A172 (cell line): ENCODE data around the gene OTOP3. TPM values are rescaled to one million over a fixed set of nuclear protein-coding genes. Genes with fewer than 3 reads are reported as not detected.
A peak's percentile ranks its signal among the peaks of the same experiment; 100 is the strongest.

Source experiments
- DNase-seq: peaks from one replicate; pipeline ENCODE4 v3.0.0-alpha.2; 2015; ENCODE audit warnings: low spot score
- total RNA-seq: library from RNA; depleted of rRNA; stranded (reverse); fragments of >200 nt; shearing (Covaris generic); gene quantifications from 2 replicates; pipeline ENCODE4 v1.2.3, GENCODE V29; 2014

Gene OTOP3
- total RNA-seq, 1 experiment from 2014 or later: not detected

DNA sequence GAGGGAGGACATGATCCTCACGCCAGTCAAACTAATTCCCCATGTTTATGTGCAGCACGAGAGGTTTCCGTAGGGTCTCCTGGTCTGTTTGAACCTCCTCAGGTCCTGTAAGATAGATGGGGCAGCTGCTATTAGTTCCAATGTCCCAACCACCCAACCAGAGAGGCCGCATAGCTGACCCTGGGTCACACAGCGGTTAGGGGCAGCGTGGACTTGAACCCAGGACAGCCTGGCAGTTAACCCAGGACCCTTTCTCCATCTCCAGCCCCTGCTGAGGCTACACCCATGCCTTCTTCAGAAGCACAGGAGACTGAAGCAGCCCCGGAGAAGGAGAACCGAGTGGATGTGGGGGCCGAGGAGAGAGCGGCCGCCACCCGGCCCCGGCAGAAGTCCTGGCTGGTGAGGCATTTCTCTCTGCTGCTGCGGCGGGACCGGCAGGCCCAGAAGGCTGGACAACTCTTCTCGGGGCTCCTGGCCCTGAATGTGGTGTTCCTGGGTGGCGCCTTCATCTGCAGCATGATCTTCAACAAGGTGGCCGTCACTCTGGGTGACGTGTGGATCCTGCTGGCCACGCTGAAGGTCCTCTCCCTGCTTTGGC lies 5.5 kb downstream of the OTOP3 start:
- DNase-seq: no peak

DNA sequence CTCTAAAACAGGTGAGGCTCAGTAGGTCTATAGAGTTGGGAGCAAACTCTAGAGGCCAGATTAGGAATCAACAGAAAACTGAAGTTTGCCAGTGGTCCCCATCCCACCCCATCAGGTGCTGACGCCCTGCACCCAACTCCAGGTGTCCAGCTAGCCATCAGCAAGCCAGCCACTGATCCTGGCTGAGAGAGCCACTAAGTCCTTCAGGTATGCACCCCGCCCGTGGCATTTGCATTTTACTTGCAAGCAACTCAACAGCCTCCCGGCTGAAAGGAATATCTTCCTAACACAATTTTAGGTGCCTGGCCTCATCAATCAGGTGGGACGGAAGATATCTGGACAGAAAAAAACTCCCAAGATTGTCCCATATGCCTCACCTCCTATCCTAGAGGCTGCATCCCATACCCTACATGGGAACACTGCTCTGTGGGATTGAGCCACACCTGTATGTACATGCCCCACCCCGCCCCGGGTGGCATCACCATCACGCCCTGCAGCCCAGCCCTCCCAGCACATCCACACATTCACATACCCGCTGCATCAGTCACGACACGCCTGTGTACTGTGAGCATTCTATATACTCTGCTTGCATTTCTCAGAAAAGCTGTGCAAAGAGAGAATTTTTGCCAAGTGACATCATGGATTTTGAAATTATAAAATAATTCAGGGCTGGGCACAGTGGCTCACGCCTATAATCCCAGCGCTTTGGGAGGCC lies 8.3 kb downstream of the OTOP3 start:
- no peak for DNase-seq

DNA sequence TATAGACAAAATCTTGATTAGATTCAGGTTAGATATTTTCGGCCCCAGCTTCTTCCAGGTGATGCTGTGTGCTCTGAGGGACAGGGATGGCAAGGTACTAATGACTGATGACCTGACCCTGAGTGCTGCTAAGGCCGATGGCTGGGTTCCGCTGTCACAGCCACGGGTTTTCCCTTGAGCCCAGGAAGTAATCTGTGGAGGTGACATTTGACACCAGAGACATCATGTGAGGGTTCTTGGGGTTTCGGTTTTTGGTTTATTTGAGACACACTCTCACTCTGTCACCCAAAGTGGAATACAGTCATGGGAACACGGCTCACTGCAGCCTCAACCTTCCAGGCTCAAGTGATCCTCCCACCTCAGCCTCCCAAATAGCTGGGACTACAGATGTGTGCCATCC lies 9.8 kb downstream of the OTOP3 start:
- DNase-seq: no peak

DNA sequence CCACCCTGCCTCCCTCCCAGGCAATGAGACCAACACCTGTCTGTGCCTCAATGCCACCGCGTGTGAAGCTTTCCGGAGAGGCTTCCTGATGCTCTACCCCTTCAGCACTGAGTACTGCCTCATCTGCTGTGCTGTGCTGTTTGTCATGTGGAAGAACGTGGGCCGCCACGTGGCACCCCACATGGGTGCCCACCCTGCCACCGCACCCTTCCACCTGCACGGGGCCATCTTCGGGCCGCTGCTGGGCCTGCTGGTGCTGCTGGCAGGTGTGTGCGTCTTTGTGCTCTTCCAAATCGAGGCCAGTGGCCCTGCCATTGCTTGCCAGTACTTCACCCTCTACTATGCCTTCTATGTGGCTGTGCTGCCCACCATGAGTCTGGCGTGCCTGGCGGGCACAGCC lies 10.9 kb downstream of the OTOP3 start:
- DNase-seq: no peak

DNA sequence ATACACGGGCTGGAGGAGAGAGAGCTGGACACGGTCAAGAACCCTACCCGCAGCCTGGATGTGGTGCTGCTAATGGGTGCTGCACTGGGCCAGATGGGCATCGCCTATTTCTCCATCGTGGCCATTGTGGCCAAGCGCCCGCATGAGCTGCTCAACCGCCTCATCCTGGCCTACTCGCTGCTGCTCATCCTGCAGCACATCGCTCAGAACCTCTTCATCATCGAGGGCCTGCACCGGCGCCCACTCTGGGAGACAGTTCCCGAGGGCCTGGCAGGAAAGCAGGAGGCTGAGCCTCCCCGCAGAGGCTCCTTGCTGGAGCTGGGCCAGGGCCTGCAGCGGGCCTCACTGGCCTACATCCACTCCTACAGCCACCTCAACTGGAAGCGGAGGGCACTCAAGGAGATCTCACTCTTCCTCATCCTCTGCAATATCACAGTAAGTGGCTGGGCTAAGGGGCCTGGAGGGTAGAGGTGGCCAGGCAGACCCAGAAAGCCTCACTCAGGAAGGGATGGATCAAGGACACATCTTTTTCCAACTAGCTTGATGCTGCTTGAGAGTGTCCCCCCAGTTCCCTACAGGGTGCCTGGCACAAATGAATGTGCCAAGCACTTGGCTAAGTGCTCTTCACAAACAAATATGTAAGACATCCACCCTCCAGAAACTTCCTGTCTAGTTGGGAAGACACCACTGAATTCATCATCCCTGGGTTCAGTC lies 11.5 kb downstream of the OTOP3 start:
- no peak for DNase-seq

DNA sequence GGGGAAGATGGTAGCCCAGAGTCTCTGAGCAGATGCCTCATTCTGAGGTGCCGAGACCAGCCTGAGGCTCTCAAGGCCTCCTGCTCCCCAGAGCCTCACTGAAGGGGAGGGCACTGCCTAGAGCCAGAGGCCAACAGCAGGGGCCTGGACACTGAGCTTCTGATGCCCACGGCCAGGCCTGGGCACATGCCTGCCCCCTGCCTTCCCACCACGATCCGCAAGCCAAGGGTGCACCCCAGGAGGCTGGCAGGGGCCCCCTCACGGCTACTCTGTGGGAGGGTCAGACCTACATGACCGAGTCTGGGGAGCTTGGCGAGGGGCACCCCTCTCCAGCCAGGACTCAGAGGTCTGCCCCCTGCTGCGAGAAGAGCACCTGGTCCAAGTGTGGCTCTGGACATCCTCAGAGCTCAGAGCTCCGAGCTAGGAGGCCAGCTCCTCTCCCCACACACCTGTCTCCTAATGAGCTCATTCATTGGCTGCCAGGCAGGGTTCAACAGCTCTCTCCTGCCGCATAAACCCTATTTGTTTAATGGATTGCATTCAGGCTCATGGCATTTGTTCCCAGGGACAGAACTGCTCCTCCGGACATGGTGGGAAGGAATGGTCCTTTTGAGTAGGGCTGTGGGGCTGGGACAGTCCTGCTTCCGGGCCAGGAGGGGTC lies 13.9 kb downstream of the OTOP3 start:
- no peak for DNase-seq

DNA sequence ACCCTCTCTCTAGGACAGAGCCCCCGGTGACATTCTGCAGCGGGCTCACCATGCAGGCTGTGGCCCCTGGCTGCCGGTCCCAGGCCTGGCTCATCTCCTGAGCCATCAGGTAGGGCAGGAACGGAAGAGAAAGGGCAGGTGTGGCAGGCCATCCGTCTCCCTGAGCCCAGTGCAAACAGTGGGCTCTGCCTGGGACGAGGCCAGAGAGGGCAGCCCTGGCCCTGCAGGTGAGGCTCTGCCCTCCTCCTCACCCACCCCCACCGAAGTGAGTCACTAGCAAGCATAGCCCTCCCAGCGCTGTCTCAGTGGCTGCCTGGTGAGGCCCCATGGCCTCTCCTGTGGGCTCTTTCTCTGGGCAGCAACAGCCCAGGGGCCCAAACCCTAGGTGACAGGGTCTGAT lies 14.5 kb downstream of the OTOP3 start:
- no peak for DNase-seq

DNA sequence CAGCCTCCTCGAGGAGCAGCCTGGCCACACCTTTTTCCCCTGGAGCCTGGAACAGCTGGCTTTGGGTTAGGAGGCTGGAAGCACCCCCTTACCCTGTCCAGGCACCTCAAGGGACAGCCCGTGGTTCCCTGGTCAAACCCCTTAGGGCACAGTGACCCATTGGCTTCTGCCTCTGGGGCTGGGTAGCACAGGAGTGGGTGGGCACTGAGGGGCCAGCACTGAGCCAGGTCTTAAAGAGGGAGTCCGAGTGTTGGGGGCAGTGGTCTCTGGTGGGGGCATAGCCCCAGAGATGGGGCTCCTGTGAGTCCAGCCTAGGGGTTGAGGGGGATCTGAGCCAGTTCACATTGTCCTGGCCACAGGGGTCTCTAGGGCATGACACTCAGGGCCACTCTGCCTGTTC lies 15.4 kb downstream of the OTOP3 start:
- no peak for DNase-seq

DNA sequence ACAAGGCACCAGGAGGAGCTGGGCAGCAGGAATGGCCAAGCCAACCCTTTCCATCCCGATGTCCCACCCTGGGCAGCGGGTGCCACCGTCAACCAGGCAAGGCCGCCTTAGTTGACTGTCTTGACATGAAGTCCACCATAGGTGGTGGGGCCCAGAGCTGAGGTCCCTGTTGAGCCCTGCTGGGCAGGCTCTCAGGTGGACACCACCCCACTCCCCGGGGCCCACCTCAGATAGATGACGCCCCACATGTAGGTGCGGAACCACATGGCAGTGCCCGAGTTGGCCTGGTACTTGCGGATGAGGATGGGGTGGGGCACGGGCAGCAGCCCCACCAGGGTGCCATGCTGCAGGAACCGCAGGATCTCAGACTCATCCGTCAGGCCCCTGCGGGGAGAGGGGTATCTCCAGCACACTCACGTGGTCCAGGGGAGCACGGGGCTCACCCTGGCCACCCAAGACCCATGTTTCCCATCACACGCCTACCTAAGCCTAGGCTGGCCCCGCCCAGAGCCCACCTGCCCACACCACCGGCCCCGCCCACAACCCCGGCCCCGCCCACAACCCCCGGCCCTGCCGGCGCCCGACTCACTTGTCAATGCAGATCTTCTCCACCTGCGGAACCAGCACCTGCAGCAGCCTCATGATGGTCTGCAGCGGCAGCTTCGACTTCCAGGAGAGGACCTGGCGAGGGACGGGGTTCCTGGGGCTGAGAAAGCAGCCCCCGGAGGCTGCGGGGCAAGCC lies 16.2 kb downstream of the OTOP3 start:
- DNase-seq: no peak

DNA sequence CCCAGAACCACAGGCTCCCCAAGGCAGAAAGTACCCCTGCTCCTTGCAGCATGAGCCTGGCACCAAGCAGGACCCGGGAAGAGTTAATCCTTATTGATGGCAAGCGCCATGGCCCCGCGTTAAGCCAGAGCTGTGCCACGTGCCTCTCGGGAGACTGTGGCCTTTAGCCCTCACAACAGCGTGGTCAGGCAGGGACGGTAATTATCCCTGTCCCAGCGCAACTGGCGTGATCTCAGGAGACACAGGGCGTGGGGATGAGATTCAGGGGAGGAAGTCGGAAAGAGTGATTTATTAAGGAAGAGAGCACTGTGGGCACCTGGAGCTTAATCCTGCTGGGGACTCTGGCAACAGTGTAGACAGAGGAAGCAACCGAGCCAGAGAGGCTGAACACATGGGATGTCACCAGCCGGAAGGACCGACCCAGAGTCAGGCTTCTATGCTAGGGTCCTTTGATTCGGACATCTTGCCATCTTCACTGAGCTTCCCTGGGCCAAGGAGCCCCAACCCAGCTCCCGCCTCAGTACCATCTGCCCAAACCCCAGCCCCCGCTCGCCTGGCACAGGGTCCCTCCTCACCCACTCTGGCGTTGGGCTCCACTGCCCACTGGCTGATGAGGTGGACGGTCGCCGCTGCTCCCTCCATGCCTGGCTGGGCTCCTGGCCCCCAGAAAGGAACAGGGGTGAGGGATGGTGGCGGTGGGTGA lies 16.9 kb downstream of the OTOP3 start:
- no peak for DNase-seq

DNA sequence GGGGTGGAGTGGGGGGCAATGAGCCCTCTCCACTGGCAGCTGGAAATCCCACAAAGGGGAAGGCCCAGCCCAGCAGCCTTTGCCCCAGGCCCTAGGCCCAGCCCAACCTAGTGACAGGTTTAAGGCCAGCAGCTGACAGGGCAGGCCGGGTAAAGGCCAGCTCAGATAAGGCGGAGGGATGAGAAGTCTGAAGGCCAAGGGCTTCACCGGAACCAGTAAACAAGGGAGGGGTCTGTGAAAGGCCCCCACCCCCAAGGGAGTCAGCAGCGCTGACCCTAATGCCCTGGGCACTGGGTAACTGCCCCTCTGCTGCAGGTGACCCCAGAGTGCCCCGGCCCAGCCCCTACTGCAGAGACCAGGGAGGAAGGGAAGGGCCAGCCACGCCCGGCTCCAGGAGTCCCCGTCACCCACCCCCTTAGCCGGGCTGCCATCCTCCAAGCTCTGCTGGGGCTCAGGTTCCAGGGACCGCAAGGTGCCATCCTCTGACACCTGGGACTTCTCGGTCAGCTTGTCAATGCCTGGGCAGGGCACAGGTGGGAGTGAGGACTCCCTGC lies 17.5 kb downstream of the OTOP3 start:
- DNase-seq: no peak

DNA sequence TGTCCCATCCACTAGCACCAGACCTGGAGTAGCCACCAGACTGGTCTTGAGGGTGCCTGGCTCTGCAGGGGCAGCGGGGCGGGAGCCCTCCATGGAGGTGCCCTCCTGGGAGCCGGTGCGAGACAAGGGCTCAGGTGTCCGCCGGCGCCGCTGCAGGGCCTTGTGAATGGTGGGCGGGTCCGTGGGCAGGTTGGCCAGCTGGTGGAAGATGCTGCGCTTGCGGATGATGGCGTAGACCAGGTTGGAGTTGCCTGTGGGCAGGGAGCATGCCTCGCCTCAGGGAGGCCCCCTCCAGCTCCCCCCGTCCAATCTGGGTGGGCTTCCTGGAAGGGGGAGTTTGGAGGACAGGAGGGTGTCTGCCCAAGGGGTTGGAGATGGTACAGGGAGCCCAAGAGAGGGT lies 18.4 kb downstream of the OTOP3 start:
- DNase-seq: no peak

DNA sequence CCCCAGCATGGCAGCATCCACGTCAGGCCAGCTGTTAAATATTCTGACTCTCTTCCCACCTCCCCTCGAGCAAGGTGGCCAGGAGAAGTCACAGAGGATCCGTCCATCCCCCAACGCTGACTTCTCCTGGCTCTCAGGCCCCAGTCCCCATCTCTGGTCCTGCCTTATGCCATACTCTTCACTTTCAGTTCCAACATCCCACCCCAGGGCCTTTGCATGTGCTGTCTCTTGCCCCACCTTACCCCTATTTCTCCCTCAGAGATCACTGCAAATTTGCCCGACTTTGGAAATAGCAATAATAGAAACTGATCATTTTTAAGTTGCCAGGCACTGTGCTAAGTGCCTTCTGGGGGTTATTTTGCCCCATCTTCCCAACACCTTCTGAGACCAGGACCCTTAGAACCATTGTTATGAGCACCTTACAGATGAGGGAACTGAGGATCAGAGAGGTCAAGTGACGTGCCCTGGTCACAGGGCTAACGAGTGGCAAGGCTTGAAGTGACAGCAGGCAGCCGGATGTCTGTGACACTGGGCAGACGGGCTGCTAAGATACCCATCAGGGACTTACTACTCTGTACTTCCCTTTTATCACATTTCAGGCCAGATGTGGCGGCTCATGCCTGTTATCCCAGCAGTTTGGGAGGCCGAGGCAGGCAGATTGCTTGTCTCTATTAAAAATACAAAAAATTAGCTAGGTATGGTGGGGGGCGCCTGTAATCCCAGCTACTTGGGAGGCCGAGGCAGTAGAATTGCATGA lies 19.1 kb downstream of the OTOP3 start:
- DNase-seq: no peak

DNA sequence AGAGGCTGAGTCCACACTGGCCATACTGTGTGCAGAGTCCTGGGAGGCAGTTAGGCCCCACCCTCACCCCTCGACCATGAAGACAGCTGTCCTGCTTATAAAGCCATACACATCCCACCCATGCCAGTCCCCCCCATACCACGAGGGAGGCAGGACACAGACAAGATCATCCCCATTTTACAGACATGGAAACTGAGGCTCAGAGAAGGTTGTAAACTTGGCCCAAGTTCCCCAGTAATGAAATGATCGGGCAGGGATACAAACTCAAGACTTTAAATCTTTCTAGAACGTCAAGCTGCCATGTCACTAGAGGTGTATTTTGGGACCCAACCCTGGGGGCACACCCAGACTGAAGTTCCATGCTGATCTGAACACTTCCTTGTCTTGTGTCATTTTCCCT lies 20.4 kb downstream of the OTOP3 start:
- no peak for DNase-seq

DNA sequence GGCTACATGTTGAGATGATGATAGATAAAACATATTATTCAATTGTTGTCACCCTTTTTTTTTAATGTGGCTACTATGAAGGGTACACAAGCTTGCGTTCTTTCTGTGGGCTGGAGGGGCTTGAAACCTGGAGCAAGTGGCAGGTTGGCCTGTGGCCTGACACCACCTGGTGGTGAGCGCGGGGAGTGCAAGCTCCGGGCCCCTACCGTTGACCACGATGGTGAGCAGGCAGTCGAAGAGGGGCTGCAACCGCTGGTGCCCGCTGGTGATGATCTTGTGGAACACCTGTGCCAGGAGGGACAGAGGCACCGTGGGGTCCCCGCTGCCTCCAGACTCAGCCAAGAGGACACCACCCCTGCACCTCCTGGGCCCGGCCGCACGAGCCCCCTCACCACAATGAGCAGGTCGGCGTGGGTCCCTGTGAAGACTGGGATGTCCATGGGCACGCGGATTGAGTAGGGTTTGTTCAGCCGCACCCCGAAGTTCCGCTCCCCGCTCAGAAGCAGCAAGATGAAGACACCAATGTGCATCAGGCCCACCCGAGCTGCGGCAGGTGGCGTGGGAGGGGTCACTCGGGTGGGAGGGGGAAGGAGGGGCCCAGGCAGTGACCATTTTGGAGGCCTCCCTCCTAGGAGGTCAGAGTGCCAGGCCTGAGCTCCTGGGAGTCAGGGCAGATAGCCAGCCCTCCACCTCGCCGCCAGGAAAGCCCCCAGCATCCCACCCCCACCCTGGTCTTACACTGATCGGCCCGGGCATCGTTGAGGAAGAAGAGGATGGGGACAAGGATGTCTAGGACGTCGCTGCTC lies 22.4 kb downstream of the OTOP3 start:
- peak; percentile 41 for DNase-seq

DNA sequence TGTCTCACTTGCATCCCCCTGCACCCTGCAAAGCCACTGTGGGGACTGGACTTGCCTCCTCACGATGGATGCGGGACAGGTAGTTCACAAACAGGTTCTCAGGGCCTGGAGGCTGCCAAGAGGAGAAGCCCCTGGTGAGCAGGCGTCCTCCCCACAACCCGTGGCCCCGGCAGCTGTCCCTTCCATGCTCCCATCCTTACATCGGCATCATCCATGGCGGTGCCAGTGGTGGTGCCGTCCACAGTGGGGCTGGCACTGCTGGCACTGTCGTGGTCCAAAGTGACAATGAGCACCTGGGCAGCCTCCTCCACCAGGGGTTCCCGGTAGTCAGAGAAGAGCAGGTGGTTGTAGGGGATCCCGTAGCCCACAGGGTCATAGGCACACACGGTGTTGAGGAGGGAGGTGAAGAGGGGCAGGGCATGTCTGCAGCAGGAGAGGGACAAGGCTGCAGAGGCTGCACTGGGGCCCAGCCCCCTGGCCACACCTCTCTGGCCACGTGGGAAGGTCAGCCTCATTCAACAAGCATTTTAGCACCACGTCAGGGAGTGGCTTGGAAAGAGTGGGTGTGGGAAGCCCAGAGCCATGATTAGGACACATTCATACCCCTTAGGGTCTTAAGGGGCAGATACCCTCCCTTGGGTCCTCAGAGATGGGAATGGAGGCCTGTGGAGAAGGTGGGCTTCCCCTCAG lies 24.3 kb downstream of the OTOP3 start:
- peak; percentile 30 for DNase-seq

DNA sequence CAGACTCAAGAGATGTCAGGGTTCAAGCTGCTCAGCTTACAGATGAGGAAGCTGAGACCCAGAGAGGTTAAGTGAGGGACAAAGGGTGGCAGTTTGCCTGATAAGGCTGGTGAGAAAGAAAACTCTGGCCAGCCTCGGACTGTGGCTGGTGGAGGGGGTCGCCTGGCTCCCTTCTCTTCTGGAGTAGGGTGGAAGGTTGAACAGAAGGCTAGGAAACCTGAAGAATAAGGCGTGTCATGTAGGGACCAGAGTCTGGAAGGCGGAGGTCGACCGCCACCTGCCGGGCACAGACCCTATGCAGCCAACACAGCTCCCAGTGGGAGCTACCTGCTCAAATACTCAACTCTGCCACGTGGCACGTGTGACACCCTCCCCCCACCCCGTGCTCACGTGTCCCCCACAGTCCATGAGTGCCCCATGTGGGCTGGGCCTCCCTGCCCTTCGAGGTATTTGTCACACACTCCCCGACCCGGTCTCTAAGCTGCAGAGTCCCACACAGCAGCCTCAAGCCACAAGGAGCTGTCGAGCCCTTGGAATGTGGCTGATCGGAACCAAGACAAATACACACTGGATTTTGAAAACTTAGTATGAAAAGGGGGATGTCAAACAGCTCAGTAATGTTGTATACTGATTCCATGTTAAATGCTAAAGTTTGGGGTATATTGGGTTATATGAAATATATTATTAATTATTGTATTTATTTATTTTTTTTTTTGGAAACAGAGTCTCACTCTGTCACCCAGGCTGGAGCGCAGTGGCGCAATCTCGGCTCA lies 25.1 kb downstream of the OTOP3 start:
- no peak for DNase-seq
